ENCODE data around the gene TSC1.
"Not testable (repeated sequence)": the region's sequence is repeated elsewhere in the genome, so short reads cannot be mapped to it uniquely, and the experiment has no call there.

TSC1 gene

GRCh38 chr9:132973713-132974112 lies 29.3 kb upstream of the TSC1 start:
- DNase-seq (ENCODE audit: low read depth), result peak; percentile 11
- TF ChIP-seq CTCF (conservative IDR thresholded peaks at IDR 0.05; ENCODE audit: low read length), result no peak
- no peak overlapping the region for H3K4me3 ChIP-seq (ENCODE audit: low read length)

GRCh38 chr9:132973166-132973565 lies 28.8 kb upstream of the TSC1 start:
- no peak for DNase-seq (ENCODE audit: low read depth)
- H3K4me3 ChIP-seq (ENCODE audit: low read length), result no peak overlapping the region
- TF ChIP-seq CTCF (conservative IDR thresholded peaks at IDR 0.05; ENCODE audit: low read length), result no peak

DNA sequence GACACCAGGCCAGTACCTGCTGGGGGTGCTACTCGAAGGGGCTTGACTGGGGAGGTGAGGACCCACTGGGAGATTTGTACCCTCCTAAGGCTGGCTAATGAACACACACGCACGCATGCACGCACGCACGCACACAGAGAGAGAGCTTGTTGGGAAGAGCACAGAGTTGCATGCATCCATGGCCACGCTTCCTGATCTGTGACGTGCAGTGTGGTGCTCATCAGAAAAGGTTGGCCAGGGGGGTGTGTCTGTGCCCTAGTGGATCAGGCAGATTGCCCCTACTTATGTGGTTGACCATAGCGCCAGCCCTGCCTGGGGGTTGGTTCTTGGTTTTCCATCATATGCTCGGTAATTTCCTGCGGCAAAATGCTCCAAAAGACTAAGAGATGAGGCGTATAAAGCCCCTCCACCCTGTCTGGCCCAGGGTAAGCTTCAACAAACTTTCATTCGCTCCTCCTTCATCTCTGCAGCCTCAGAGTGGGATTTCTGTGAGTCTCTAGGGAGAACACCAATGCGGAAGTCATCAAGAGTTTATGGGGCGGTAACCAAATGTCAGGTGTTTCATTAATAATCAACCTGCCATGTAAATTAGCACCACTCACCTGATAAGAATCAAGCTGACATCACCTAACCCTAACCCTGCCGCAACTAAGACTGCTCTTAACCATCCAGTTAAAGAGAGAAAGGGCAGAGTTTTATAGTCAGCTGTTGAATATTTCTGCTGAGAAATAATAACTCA lies 26.1 kb upstream of the TSC1 start:
- no peak for DNase-seq (ENCODE audit: low read depth)
- TF ChIP-seq CTCF (conservative IDR thresholded peaks at IDR 0.05; ENCODE audit: low read length), result no peak
- H3K4me3 ChIP-seq (ENCODE audit: low read length), result no peak overlapping the region

DNA sequence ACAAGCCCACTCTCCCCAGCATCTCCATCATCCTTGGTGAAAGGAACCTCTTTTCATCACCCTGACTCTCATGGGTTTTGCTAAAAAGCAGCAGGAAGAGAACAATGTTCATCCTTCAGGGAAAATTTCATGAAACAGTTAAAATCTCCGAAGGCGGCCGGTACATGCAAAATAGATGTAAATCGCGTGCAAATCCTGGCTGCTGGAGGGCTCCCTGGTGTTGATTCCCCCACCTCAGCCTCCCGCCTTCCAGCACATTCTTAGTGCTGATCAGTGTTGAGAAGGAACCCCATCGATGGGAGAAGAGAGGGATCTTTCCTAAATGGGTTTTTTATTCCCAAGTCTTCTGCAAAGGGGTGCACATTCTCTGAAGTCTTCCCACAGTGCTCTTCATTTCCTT lies 25.4 kb upstream of the TSC1 start:
- H3K4me3 ChIP-seq (ENCODE audit: low read length), result no peak overlapping the region
- no peak for DNase-seq (ENCODE audit: low read depth)
- TF ChIP-seq CTCF (conservative IDR thresholded peaks at IDR 0.05; ENCODE audit: low read length), result no peak

GRCh38 chr9:132967908-132968307 lies 23.5 kb upstream of the TSC1 start:
- H3K4me3 ChIP-seq (ENCODE audit: low read length); DNase-seq (ENCODE audit: low read depth): not testable (repeated sequence)

DNA sequence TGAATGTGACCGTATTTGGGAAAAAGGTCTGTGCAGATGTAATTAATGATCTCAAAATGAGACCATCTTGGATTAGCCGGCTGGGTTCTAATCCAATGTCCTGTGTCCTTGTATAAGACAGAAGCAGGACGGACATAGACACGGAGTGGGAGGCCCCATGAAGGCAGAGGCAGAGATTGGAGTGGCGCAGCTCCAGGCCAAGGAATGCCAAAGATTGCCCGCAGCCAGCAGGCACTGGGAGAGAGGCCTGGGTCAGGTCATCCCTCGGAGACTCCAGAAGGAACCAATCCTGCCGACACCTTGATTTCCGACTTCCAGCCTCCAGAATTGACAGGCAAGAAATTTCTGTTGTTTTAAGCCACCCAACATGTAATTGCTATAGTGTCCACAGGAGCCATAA lies 21.1 kb upstream of the TSC1 start:
- no peak for TF ChIP-seq CTCF (conservative IDR thresholded peaks at IDR 0.05; ENCODE audit: low read length)

GRCh38 chr9:132961002-132961401 lies 16.6 kb upstream of the TSC1 start:
- DNase-seq (ENCODE audit: low read depth), result no peak

More for the DNA sequence above, 21.1 kb upstream of the TSC1 start:
- no peak for DNase-seq (ENCODE audit: low read depth)
- no peak overlapping the region for H3K4me3 ChIP-seq (ENCODE audit: low read length)

More at GRCh38 chr9:132961002-132961401, 16.6 kb upstream of the TSC1 start:
- no peak for TF ChIP-seq CTCF (conservative IDR thresholded peaks at IDR 0.05; ENCODE audit: low read length)
- no peak overlapping the region for H3K4me3 ChIP-seq (ENCODE audit: low read length)
